Fibroblast of lung (primary cell): ENCODE data around the gene DVL1. TPM values are rescaled to one million over a fixed set of nuclear protein-coding genes. Genes with fewer than 3 reads are reported as not detected.

Experiments used
- DNase-seq, 2 donors: peaks; one replicate each; pipeline versions ENCODE4 v3.0.0 to v3.0.0-alpha.2; 2010; ENCODE audit warnings: low read depth in 2 of 2
- H2AFZ ChIP-seq: 2 replicates; pipeline ENCODE4 v1.5.1; 2012; ENCODE audit warnings: low read length, control low read depth, inconsistent platforms
- H3K27ac ChIP-seq: 2 replicates; pipeline ENCODE4 v1.5.1; 2011; ENCODE audit warnings: low read length, control low read depth; ENCODE audit not compliant: insufficient read depth
- H3K27me3 ChIP-seq: 2 replicates; pipeline ENCODE4 v1.5.1; 2011; ENCODE audit warnings: mild to moderate bottlenecking, low read length; ENCODE audit not compliant: control insufficient read depth, insufficient read depth
- H3K36me3 ChIP-seq: 2 replicates; pipeline ENCODE4 v1.5.1; 2011; ENCODE audit warnings: low read length; ENCODE audit not compliant: control insufficient read depth, insufficient read depth
- H3K4me1 ChIP-seq: 2 replicates; pipeline ENCODE4 v1.5.1; 2011; ENCODE audit warnings: low read length; ENCODE audit not compliant: control insufficient read depth, insufficient read depth; ENCODE audit errors: extremely low read depth
- H3K4me2 ChIP-seq: 2 replicates; pipeline ENCODE4 v1.5.1; 2011; ENCODE audit warnings: low read length, control low read depth; ENCODE audit not compliant: insufficient read depth; ENCODE audit errors: extremely low read depth
- H3K4me3 ChIP-seq, 4 experiments: fragments of 200-600 bp in 1 of 4; sonication (generic) in 1 of 4; replicated peaks in 1 of 4; 2 replicates each; pipeline ENCODE4 v1.5.1; 2011 to 2016; ENCODE audit warnings: low read length in 4 of 4, low read depth in 3 of 4, mild to moderate bottlenecking in 3 of 4, control low read depth in 2 of 4, inconsistent platforms in 1 of 4, mixed read lengths in 1 of 4; ENCODE audit not compliant: insufficient read depth in 1 of 4; ENCODE audit errors: control extremely low read depth in 1 of 4
- H3K79me2 ChIP-seq: 2 replicates; pipeline ENCODE4 v1.5.1; 2012; ENCODE audit warnings: mild to moderate bottlenecking, low read length, inconsistent platforms; ENCODE audit not compliant: control insufficient read depth, insufficient read depth
- H3K9ac ChIP-seq: 2 replicates; pipeline ENCODE4 v1.5.1; 2011; ENCODE audit warnings: mild to moderate bottlenecking, low read length, control low read depth; ENCODE audit not compliant: insufficient read depth
- H3K9me3 ChIP-seq: 2 replicates; pipeline ENCODE4 v1.5.1; 2012; ENCODE audit warnings: low read depth, low read length; ENCODE audit not compliant: control insufficient read depth, insufficient read depth
- H4K20me1 ChIP-seq: 2 replicates; pipeline ENCODE4 v1.5.1; 2011; ENCODE audit warnings: low read length; ENCODE audit not compliant: control insufficient read depth, insufficient read depth; ENCODE audit errors: extremely low read depth
- EZH2 ChIP-seq: IDR thresholded peaks from 2 replicates; pipeline ENCODE4 v1.5.1; 2012; ENCODE audit warnings: low read length, control low read depth, mild to moderate bottlenecking; ENCODE audit errors: missing control alignments
- polyA plus RNA-seq, 2 donors: library from polyadenylated mRNA; depleted of rRNA in 1 of 2; stranded (reverse) in 1 of 2; unstranded in 1 of 2; fragments of >200 nt; gene quantifications; 2 replicates each; pipeline ENCODE4 v1.2.1, GENCODE V29; 2011 to 2012; ENCODE audit warnings: missing spikeins in 1 of 2
- total RNA-seq: library from RNA; depleted of rRNA; stranded (reverse); fragments of >200 nt; gene quantifications from 2 replicates; pipeline ENCODE4 v1.2.1, GENCODE V29; 2014
- TF ChIP-seq, protein P1 (sequence below), 2 donors: IDR thresholded peaks in 1 of 2; conservative IDR thresholded peaks in 1 of 2; 1 replicate in 1 of 2; 2 replicates in 1 of 2; pipeline ENCODE4 v1.5.1; 2011 to 2012; ENCODE audit warnings: low read length in 2 of 2, control low read depth in 1 of 2, inconsistent platforms in 1 of 2, low read depth in 1 of 2, mild to moderate bottlenecking in 1 of 2

The DVL1 gene
- total and polyA plus RNA-seq, 2 donors (not counting 1 experiment from before 2014, with no cell fraction given), result 9.1 to 107 TPM

DNA sequence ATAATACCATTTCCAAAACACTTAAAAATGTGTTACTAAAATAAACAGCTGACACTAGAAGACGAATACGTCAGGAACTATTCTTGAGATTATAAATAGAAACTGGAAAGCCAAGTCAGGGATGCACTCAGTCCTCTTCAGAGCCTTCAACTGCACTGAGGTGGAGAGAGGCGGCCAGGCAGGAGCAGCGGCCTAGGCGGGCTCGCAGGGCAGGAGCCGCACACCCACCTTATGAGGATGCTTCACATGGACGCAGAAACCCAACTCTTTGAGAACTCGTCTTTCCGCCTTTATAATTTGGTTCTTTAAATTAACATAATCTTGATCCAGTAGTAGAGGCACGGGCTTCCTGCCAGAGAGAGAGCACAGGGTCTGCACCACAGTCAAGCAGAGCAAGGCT is 45.9 kb upstream of the DVL1 start:
- TF ChIP-seq, protein P1, sequence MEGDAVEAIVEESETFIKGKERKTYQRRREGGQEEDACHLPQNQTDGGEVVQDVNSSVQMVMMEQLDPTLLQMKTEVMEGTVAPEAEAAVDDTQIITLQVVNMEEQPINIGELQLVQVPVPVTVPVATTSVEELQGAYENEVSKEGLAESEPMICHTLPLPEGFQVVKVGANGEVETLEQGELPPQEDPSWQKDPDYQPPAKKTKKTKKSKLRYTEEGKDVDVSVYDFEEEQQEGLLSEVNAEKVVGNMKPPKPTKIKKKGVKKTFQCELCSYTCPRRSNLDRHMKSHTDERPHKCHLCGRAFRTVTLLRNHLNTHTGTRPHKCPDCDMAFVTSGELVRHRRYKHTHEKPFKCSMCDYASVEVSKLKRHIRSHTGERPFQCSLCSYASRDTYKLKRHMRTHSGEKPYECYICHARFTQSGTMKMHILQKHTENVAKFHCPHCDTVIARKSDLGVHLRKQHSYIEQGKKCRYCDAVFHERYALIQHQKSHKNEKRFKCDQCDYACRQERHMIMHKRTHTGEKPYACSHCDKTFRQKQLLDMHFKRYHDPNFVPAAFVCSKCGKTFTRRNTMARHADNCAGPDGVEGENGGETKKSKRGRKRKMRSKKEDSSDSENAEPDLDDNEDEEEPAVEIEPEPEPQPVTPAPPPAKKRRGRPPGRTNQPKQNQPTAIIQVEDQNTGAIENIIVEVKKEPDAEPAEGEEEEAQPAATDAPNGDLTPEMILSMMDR (conservative IDR thresholded peaks at IDR 0.05 in 1 of 2, IDR thresholded peaks at IDR 0.05 in 1 of 2; ENCODE audit: low read depth in 1 of 2, low read length in 2 of 2), result no peak
- TF ChIP-seq EZH2, result no peak
- Histone ChIP-seq H3K27ac (no peak overlapping the region), H3K4me3 (no peak overlapping the region), H3K9ac (no peak overlapping the region), H2AFZ (no peak overlapping the region), H3K4me1 (peaks cover 9% of the 10 kb centered on the region), H3K9me3 (no peaks in the 10 kb centered on the region), H4K20me1 (no peaks in the 10 kb centered on the region), H3K27me3 (no peaks in the 10 kb centered on the region), H3K79me2 (peaks cover 44% of the 10 kb centered on the region), H3K4me2 (no peak overlapping the region), H3K36me3 (peaks cover 38% of the 10 kb centered on the region)
- no peak for DNase-seq

GRCh38 chr1:1394116-1394515 is 44.9 kb upstream of the DVL1 start:
- Histone ChIP-seq H3K27me3 (no peaks in the 10 kb centered on the region), H4K20me1 (no peaks in the 10 kb centered on the region), H3K4me2 (no peak overlapping the region), H3K4me3 (no peak overlapping the region), H3K27ac (no peak overlapping the region), H3K79me2 (peaks cover 36% of the 10 kb centered on the region), H3K36me3 (peaks cover 43% of the 10 kb centered on the region), H3K9me3 (no peaks in the 10 kb centered on the region), H3K9ac (no peak overlapping the region), H3K4me1 (peaks cover 7% of the 10 kb centered on the region), H2AFZ (no peak overlapping the region)
- TF ChIP-seq, protein P1 (conservative IDR thresholded peaks at IDR 0.05 in 1 of 2, IDR thresholded peaks at IDR 0.05 in 1 of 2; ENCODE audit: low read depth in 1 of 2, low read length in 2 of 2), result no peak
- TF ChIP-seq EZH2, result no peak
- DNase-seq, result no peak

DNA sequence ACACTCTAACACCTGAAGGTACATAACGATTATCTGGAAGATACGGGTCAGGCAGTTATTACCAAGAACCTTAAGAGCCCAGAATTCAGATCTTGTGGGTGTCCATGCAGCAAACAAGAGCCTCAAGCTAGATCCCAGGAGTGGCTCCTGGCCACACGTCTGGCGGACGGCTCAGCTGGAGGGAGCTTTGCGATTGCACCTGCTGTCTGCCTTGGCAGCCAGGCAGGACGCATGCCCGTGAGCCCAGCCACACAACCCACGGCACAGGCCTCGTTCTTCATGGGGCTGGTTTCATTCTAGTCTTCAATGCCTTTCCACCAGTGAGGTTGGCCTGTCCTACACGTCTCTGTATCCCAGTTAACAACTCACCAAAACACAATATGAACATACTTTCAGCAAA is 44.2 kb upstream of the DVL1 start:
- H3K9me3 ChIP-seq, result no peaks in the 10 kb centered on the region

More for the DNA sequence above, 44.2 kb upstream of the DVL1 start:
- H3K27ac ChIP-seq, result no peak overlapping the region
- H3K27me3 ChIP-seq, result no peaks in the 10 kb centered on the region
- H3K4me2 ChIP-seq, result no peak overlapping the region
- H3K4me1 ChIP-seq, result peaks cover 7% of the 10 kb centered on the region
- H3K4me3 ChIP-seq, result no peak overlapping the region
- no peak overlapping the region for H2AFZ ChIP-seq
- peaks cover 43% of the 10 kb centered on the region for H3K36me3 ChIP-seq
- no peaks in the 10 kb centered on the region for H4K20me1 ChIP-seq
- no peak overlapping the region for H3K9ac ChIP-seq
- peaks cover 31% of the 10 kb centered on the region for H3K79me2 ChIP-seq
- TF ChIP-seq, protein P1 (conservative IDR thresholded peaks at IDR 0.05 in 1 of 2, IDR thresholded peaks at IDR 0.05 in 1 of 2; ENCODE audit: low read depth in 1 of 2, low read length in 2 of 2), result no peak
- no peak for TF ChIP-seq EZH2
- DNase-seq, result no peak
